Ishikawa (cell line): ENCODE measurements around the gene SV2C.

Experiments used
- CEBPB ChIP-seq: IDR thresholded peaks from 2 replicates; pipeline ENCODE4 v1.6.1; 2012
- CREB1 ChIP-seq: IDR thresholded peaks from 2 replicates; pipeline ENCODE4 v1.6.1; 2012; ENCODE audit warnings: low read depth
- EGR1 ChIP-seq: IDR thresholded peaks from 2 replicates; pipeline ENCODE4 v1.6.1; 2012
- EP300 ChIP-seq: IDR thresholded peaks from 2 replicates; pipeline ENCODE4 v1.6.1; 2012; ENCODE audit warnings: borderline replicate concordance
- FOXM1 ChIP-seq: IDR thresholded peaks from 2 replicates; pipeline ENCODE4 v1.6.1; 2012; ENCODE audit warnings: low read depth, borderline replicate concordance
- NFIC ChIP-seq: IDR thresholded peaks from 2 replicates; pipeline ENCODE4 v1.6.1; 2012
- RAD21 ChIP-seq: IDR thresholded peaks from 2 replicates; pipeline ENCODE4 v1.6.1; 2012; ENCODE audit warnings: low read depth
- TAF1 ChIP-seq: IDR thresholded peaks from 2 replicates; pipeline ENCODE4 v1.6.1; 2012; ENCODE audit warnings: low read depth, mild to moderate bottlenecking
- TCF12 ChIP-seq: IDR thresholded peaks from 2 replicates; pipeline ENCODE4 v1.6.1; 2012; ENCODE audit warnings: low read depth
- TEAD4 ChIP-seq: IDR thresholded peaks from 2 replicates; pipeline ENCODE4 v1.6.1; 2012
- YY1 ChIP-seq: IDR thresholded peaks from 2 replicates; pipeline ENCODE4 v1.6.1; 2012; ENCODE audit warnings: low read depth
- ZBTB7A ChIP-seq: IDR thresholded peaks from 2 replicates; pipeline ENCODE4 v1.6.1; 2012; ENCODE audit warnings: low read depth
- TF ChIP-seq, protein P1 (sequence below): IDR thresholded peaks from 2 replicates; pipeline ENCODE4 v1.6.1; 2012; ENCODE audit warnings: low read depth, mild to moderate bottlenecking
- TF ChIP-seq, protein P2 (sequence below): IDR thresholded peaks from 2 replicates; pipeline ENCODE4 v1.6.1; 2012
- TF ChIP-seq, protein P3 (sequence below): IDR thresholded peaks from 2 replicates; pipeline ENCODE4 v1.6.1; 2012

The SV2C gene

DNA sequence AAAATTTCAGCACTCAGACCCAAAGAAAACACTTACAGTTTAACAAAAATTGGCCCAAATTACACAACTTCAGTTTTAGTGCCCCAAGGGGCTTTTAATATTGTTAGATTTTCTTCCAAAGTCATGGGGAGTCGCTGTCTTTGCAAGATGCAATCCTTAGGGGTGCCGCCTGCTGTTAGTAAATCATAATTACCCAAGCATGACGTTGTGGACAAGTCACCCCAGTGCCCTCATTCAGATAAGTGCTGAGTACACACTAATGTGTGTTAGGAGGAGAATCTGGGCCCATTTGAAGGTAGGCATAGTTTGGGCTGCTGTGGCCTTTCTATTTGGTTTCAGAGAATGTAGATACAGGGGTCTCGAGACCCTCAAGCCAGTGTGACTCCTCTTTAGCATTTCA, 138.1 kb downstream of the SV2C start:
- TF ChIP-seq EP300: no peak
- TF ChIP-seq NFIC: no peak
- TF ChIP-seq CEBPB: no peak
- TF ChIP-seq CREB1: no peak
- no peak for TF ChIP-seq TAF1
- no peak for TF ChIP-seq FOXM1
- no peak for TF ChIP-seq RAD21
- TF ChIP-seq EGR1: no peak
- TF ChIP-seq TEAD4: no peak
- no peak for TF ChIP-seq YY1
- TF ChIP-seq, protein P1, sequence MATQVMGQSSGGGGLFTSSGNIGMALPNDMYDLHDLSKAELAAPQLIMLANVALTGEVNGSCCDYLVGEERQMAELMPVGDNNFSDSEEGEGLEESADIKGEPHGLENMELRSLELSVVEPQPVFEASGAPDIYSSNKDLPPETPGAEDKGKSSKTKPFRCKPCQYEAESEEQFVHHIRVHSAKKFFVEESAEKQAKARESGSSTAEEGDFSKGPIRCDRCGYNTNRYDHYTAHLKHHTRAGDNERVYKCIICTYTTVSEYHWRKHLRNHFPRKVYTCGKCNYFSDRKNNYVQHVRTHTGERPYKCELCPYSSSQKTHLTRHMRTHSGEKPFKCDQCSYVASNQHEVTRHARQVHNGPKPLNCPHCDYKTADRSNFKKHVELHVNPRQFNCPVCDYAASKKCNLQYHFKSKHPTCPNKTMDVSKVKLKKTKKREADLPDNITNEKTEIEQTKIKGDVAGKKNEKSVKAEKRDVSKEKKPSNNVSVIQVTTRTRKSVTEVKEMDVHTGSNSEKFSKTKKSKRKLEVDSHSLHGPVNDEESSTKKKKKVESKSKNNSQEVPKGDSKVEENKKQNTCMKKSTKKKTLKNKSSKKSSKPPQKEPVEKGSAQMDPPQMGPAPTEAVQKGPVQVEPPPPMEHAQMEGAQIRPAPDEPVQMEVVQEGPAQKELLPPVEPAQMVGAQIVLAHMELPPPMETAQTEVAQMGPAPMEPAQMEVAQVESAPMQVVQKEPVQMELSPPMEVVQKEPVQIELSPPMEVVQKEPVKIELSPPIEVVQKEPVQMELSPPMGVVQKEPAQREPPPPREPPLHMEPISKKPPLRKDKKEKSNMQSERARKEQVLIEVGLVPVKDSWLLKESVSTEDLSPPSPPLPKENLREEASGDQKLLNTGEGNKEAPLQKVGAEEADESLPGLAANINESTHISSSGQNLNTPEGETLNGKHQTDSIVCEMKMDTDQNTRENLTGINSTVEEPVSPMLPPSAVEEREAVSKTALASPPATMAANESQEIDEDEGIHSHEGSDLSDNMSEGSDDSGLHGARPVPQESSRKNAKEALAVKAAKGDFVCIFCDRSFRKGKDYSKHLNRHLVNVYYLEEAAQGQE: no peak
- no peak for TF ChIP-seq TCF12
- TF ChIP-seq ZBTB7A: no peak
- TF ChIP-seq, protein P2, sequence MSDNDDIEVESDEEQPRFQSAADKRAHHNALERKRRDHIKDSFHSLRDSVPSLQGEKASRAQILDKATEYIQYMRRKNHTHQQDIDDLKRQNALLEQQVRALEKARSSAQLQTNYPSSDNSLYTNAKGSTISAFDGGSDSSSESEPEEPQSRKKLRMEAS: no peak
- TF ChIP-seq, protein P3, sequence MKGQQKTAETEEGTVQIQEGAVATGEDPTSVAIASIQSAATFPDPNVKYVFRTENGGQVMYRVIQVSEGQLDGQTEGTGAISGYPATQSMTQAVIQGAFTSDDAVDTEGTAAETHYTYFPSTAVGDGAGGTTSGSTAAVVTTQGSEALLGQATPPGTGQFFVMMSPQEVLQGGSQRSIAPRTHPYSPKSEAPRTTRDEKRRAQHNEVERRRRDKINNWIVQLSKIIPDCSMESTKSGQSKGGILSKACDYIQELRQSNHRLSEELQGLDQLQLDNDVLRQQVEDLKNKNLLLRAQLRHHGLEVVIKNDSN: no peak

DNA sequence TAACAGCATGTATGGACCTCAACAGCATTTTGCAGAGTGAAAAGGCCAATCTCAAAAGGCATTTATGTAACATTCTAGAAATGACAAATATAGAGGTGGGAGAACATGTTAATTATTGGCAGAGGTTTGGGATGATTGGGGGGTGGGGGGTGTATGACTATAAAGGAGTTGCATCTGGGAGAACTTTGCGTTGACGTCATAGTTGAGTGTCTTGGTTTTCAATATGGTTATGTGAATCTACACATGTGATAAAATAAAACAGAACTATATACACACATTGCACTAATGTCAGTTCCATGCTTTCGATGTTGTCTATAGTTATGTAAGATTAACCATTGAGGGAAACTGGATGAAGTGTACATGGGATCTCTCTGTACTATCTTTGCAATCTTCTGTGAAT, 139.1 kb downstream of the SV2C start:
- TF ChIP-seq TCF12 (no peak), ZBTB7A (no peak), YY1 (no peak), CREB1 (no peak), EGR1 (no peak), NFIC (no peak), EP300 (no peak), TAF1 (no peak), CEBPB (no peak), RAD21 (no peak), TEAD4 (no peak), FOXM1 (no peak)
- TF ChIP-seq, protein P3: no peak
- TF ChIP-seq, protein P1: no peak
- TF ChIP-seq, protein P2: no peak

DNA sequence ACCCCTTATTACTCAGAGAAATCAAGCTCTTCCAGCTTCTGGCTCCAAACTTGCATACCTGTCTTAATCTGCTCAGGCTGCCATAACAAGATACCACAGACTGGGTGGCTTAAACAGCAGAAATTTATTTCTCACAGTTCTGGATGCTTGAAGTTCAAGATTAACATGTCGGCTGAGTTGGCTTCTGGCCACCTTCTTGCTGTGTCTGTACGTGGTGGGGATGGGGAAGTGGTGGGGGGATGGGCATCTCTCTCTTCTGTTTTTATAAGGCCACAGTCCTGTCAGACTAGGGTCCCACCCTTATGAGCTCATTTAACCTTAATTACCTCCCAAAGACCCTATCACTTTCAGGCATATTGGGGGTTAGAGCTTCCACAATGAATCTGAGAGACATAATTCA, 140.5 kb downstream of the SV2C start:
- no peak for TF ChIP-seq TEAD4
- no peak for TF ChIP-seq TAF1
- TF ChIP-seq FOXM1: no peak
- TF ChIP-seq, protein P2: no peak
- no peak for TF ChIP-seq RAD21
- TF ChIP-seq YY1: no peak
- no peak for TF ChIP-seq NFIC
- TF ChIP-seq CREB1: no peak

DNA sequence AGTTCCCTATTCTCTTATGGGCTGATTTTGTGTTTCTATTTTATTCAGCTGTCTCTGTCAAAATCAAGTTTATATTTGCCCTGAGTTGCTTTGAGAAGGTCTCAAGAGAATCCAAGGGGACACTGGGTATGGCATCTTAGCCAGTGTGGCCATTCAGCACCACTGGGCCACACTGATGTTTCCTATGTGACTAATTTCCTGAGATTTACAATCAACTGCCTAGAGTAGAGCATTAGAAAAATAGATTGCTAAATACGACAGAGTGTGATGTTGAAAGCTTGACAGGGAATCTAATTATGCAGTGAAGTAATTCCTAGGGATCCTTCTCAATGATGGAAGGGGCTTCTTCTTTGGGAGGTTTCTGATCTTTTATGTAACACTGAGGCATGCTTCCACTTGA, 141.7 kb downstream of the SV2C start:
- TF ChIP-seq, protein P1: no peak
- no peak for TF ChIP-seq CREB1
- no peak for TF ChIP-seq NFIC
- TF ChIP-seq EP300: no peak
- TF ChIP-seq, protein P3: no peak
